A549 (cell line): ENCODE results near the gene TMEM59L. TPM values are rescaled to one million over a fixed set of nuclear protein-coding genes. Genes with fewer than 3 reads are reported as not detected.

Experiments
- ATAC-seq, 2 experiments: fragments of 200-7000 bp in 1 of 2; fragments of >200 bp in 1 of 2; cut with Nextera tagmentation in 1 of 2; cut with Tn5 transposase in 1 of 2; 3 replicates each; pipeline versions ENCODE4 v1.8.0 to v1.9.1; 2018 to 2020; ENCODE audit warnings: mild to moderate bottlenecking in 1 of 2, moderate library complexity in 1 of 2
- CTCF ChIA-PET: fragments of 300-600 bp; sonication (Branson Sonifier 250); formaldehyde crosslinking; extraction: SDS; loops from one replicate; lab custom pipeline; 2021; ENCODE audit warnings: antibody characterized with exemption, inconsistent platforms; lab: Yijun Ruan, JAX
- POLR2A ChIA-PET: fragments of 350-600 bp; formaldehyde crosslinking; extraction: SDS; loops from one replicate; lab custom pipeline; 2021; ENCODE audit warnings: antibody characterized with exemption, inconsistent platforms; lab: Yijun Ruan, JAX
- DNase-seq, 2 experiments: peaks; one replicate each; pipeline versions ENCODE4 v3.0.0 to v3.0.0-alpha.2; 2011 to 2016; ENCODE audit warnings: low read depth in 1 of 2, low spot score in 1 of 2
- FAIRE-seq: peaks from 2 replicates; lab custom pipeline; 2011; peaks lifted over from hg19 to GRCh38; lab: Jason Lieb, UNC
- H3K27ac ChIP-seq, 2 experiments: fragments of >200 bp; sonication (Bioruptor Twin); formaldehyde crosslinking; 3 replicates each; pipeline ENCODE4 v1.5.1; 2016 to 2017
- H3K4me1 ChIP-seq: fragments of >200 bp; sonication (Bioruptor Twin); formaldehyde crosslinking; 3 replicates; pipeline ENCODE4 v1.6.1; 2016
- H3K4me2 ChIP-seq: fragments of >200 bp; sonication (Bioruptor Twin); formaldehyde crosslinking; 3 replicates; pipeline ENCODE4 v1.6.1; 2016
- H3K4me3 ChIP-seq: fragments of >200 bp; sonication (Bioruptor Twin); formaldehyde crosslinking; 3 replicates; pipeline ENCODE4 v1.5.1; 2016
- H3K9me3 ChIP-seq: fragments of >200 bp; sonication (Bioruptor Twin); formaldehyde crosslinking; 3 replicates; pipeline ENCODE4 v1.6.1; 2016
- BCL3 ChIP-seq: fragments of >200 bp; sonication (Bioruptor Twin); formaldehyde crosslinking; IDR thresholded peaks from 3 replicates; pipeline ENCODE4 v1.6.1; 2016
- CBX2 ChIP-seq: fragments of 200-600 bp; sonication (generic); IDR thresholded peaks from 2 replicates; pipeline ENCODE4 v1.6.1; 2016; ENCODE audit warnings: low read depth, mild to moderate bottlenecking, borderline replicate concordance
- CEBPB ChIP-seq, 2 experiments: fragments of >200 bp in 1 of 2; sonication (Bioruptor Twin) in 1 of 2; formaldehyde crosslinking in 1 of 2; IDR thresholded peaks; 2 replicates each; pipeline ENCODE4 v1.6.1; 2012 to 2016
- CTCF ChIP-seq: fragments of >200 bp; sonication (Bioruptor Twin); formaldehyde crosslinking; IDR thresholded peaks from 3 replicates; pipeline ENCODE4 v1.5.1; 2016
- EHMT2 ChIP-seq: fragments of 200-600 bp; sonication (generic); IDR thresholded peaks from 2 replicates; pipeline ENCODE4 v1.6.1; 2016; ENCODE audit warnings: antibody characterized with exemption, low read depth, mild to moderate bottlenecking, moderate library complexity
- FOSB ChIP-seq: fragments of 250-450 bp; sonication (Bioruptor Pico); IDR thresholded peaks from 2 replicates; pipeline ENCODE4 v1.5.0; 2020; ENCODE audit warnings: mild to moderate bottlenecking, moderate library complexity
- FOSL2 ChIP-seq, 2 experiments: fragments of 450-650 bp in 1 of 2; fragments of >200 bp in 1 of 2; sonication (Bioruptor Twin) in 1 of 2; formaldehyde crosslinking; IDR thresholded peaks; 2 replicates each; pipeline versions ENCODE4 v1.5.0 to v1.6.1; 2016 to 2020; ENCODE audit warnings: mild to moderate bottlenecking in 1 of 2, moderate library complexity in 1 of 2
- HOXB5 ChIP-seq: fragments of 250-450 bp; sonication (Bioruptor Pico); IDR thresholded peaks from 2 replicates; pipeline ENCODE4 v1.5.0; 2020; ENCODE audit warnings: mild to moderate bottlenecking, moderate library complexity
- JUN ChIP-seq, 2 experiments: fragments of >200 bp; sonication (Bioruptor Twin); formaldehyde crosslinking; IDR thresholded peaks; 2 replicates in 1 of 2; 3 replicates in 1 of 2; pipeline ENCODE4 v1.6.1; 2016 to 2017
- KDM1A ChIP-seq: fragments of 200-600 bp; sonication (generic); IDR thresholded peaks from 2 replicates; pipeline ENCODE4 v1.6.1; 2016; ENCODE audit warnings: low read depth, mild to moderate bottlenecking
- KDM5A ChIP-seq: fragments of 200-600 bp; sonication (generic); IDR thresholded peaks from 2 replicates; pipeline ENCODE4 v1.6.1; 2016; ENCODE audit warnings: antibody characterized with exemption, mild to moderate bottlenecking
- MAZ ChIP-seq: fragments of 150-350 bp; IDR thresholded peaks from 2 replicates; pipeline ENCODE4 v1.6.1; 2014; ENCODE audit warnings: antibody characterized with exemption, low read depth, low read length, borderline replicate concordance
- MYC ChIP-seq: IDR thresholded peaks from 2 replicates; pipeline ENCODE4 v1.6.1; 2012; ENCODE audit warnings: mild to moderate bottlenecking, inconsistent platforms, low read length, improper control_type of control experiment, borderline replicate concordance
- NPAS2 ChIP-seq: fragments of 250-450 bp; sonication (Bioruptor Pico); IDR thresholded peaks from 2 replicates; pipeline ENCODE4 v1.8.0; 2022; ENCODE audit warnings: mild to moderate bottlenecking, moderate library complexity, borderline replicate concordance
- POLR2AphosphoS2 ChIP-seq: conservative IDR thresholded peaks from 2 replicates; pipeline ENCODE4 v1.6.1; 2012; ENCODE audit warnings: low read length, improper control_type of control experiment, inconsistent platforms
- RAD21 ChIP-seq, 2 experiments: fragments of >200 bp in 1 of 2; sonication (Bioruptor Twin) in 1 of 2; formaldehyde crosslinking in 1 of 2; IDR thresholded peaks in 1 of 2; conservative IDR thresholded peaks in 1 of 2; 2 replicates in 1 of 2; 3 replicates in 1 of 2; pipeline ENCODE4 v1.6.1; 2012 to 2018; ENCODE audit warnings: inconsistent platforms in 1 of 2
- RARB ChIP-seq: fragments of 250-450 bp; sonication (Bioruptor Pico); IDR thresholded peaks from 2 replicates; pipeline ENCODE4 v1.8.0; 2021; ENCODE audit warnings: mild to moderate bottlenecking, moderate library complexity
- RCOR1 ChIP-seq: fragments of 150-350 bp; IDR thresholded peaks from 2 replicates; pipeline ENCODE4 v1.6.1; 2014; ENCODE audit warnings: antibody characterized with exemption, low read length, low read depth
- SMC3 ChIP-seq: fragments of >200 bp; sonication (Bioruptor Twin); formaldehyde crosslinking; IDR thresholded peaks from 3 replicates; pipeline ENCODE4 v1.6.1; 2018; ENCODE audit warnings: inconsistent platforms
- ZC3H11A ChIP-seq: fragments of 450-650 bp; IDR thresholded peaks from 2 replicates; pipeline ENCODE4 v1.6.1; 2014; ENCODE audit warnings: antibody characterized with exemption, mild to moderate bottlenecking
- WGBS: methylation state at CpG from one replicate; pipeline ENCODE4 v1.1.6; 2017; ENCODE audit errors: missing lambda C conversion rate; 5-methylcytosine and 5-hydroxymethylcytosine counted together
- polyA plus RNA-seq, 4 experiments: library from polyadenylated mRNA; depleted of rRNA in 3 of 4; stranded (reverse); fragments of >200 nt; fragmentation: RNase III in 1 of 4; extraction: RNeasy Plus Mini Kit Qiagen cat#74134 plus additional on column Dnase treatment in 1 of 4; gene quantifications; 2 replicates in 3 of 4; 3 replicates in 1 of 4; pipeline ENCODE4 v1.2.3, GENCODE V29; 2011 to 2017

TMEM59L gene
- polyA plus RNA-seq, 2 of the 4 experiments (the other 2 are of a cell fraction) = 0.94 to 4.6 TPM

- no peak overlapping the region for H3K4me3 ChIP-seq
- ChIA-PET CTCF (no interaction called here), POLR2A (no interaction called here)
- no peak for DNase-seq
- no peak overlapping the region for H3K4me2 ChIP-seq
- no peak for FAIRE-seq
- no peak overlapping the region for H3K27ac ChIP-seq
- H3K9me3 ChIP-seq = no peaks in the 10 kb centered on the region
- 88% methylated on average over 8 of the region's 13 CpGs for WGBS
- H3K4me1 ChIP-seq = no peaks in the 10 kb centered on the region
- ATAC-seq = no peak
- TF ChIP-seq RCOR1 (no peak), FOSL2 (IDR thresholded peaks at IDR 0.05) (no peak), FOSL2 (CRISPR knock-in tag; IDR thresholded peaks at IDR 0.05) (no peak), KDM5A (no peak), FOSB (CRISPR knock-in tag) (no peak), HOXB5 (no peak), RAD21 (conservative IDR thresholded peaks at IDR 0.05 in 1 of 2, IDR thresholded peaks at IDR 0.05 in 1 of 2) (no peak), RARB (CRISPR knock-in tag) (no peak)
Observed at GRCh38 chr19:18648973-18649315, 36.3 kb downstream of the TMEM59L start.

GRCh38 chr19:18649371-18650020, 36.8 kb downstream of the TMEM59L start:
- 89% methylated on average over 24 of the region's 25 CpGs for WGBS
- ChIA-PET CTCF (interaction anchor here (0.6 kb wide), 1 partner anchor 23 kb away, joined by 3 read pairs; no protein-coding TSS in a partner anchor), POLR2A (no interaction called here)
- no peak overlapping the region for H3K4me2 ChIP-seq
- no peaks in the 10 kb centered on the region for H3K4me1 ChIP-seq
- no peak for ATAC-seq
- H3K4me3 ChIP-seq = no peak overlapping the region
- TF ChIP-seq CBX2 (no peak), ZC3H11A (no peak), CEBPB (IDR thresholded peaks at IDR 0.05) (no peak), EHMT2 (no peak), NPAS2 (CRISPR knock-in tag) (no peak)
- H3K27ac ChIP-seq = no peak overlapping the region
- H3K9me3 ChIP-seq = no peaks in the 10 kb centered on the region
- FAIRE-seq = no peak
- DNase-seq = no peak

GRCh38 chr19:18650021-18650390, 37.3 kb downstream of the TMEM59L start:
- ChIA-PET POLR2A (no interaction called here), CTCF (no interaction called here)
- TF ChIP-seq MAZ = no peak
- no peak for TF ChIP-seq SMC3
- no peak for TF ChIP-seq CTCF
- no peak for TF ChIP-seq RCOR1
- no peaks in the 10 kb centered on the region for H3K4me1 ChIP-seq
- H3K4me3 ChIP-seq = no peak overlapping the region
- H3K4me2 ChIP-seq = no peak overlapping the region
- 74% methylated on average over 15 of the region's 17 CpGs for WGBS
- no peak for ATAC-seq
- no peak overlapping the region for H3K27ac ChIP-seq
- no peak for FAIRE-seq
- no peak for DNase-seq
- H3K9me3 ChIP-seq = no peaks in the 10 kb centered on the region

DNA sequence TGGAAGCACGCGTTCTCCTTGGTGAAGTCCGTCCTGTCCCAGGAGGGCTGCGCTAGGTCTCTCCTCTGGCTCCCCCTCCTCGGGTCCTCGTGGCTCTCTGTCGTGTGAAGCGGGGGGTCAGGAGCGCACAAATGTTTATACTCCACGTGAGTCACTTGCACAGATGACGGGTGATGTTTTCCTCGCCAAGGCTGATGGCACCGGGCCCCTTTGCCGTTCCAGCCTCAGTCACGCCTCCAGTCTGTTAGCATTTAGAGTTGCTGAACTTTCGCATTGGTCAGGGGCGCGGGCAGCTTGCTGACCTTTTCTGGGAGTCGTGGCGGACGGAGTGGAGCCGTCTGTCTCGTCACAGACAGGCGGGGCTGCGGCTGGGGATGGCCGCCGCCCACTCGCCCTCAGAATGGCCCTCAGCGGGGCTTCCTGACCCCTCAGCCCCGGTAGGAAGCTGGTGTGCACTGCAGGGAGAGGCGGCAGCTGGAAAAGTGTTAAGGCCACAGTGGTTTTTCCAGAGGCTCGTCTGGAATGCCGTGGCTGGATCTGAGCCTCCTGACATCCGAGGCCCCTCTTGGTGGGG, 37.9 kb downstream of the TMEM59L start:
- Histone ChIP-seq H3K4me3 (no peak overlapping the region), H3K27ac (no peak overlapping the region), H3K4me1 (no peaks in the 10 kb centered on the region), H3K4me2 (no peak overlapping the region), H3K9me3 (no peaks in the 10 kb centered on the region)
- 77% methylated on average over 12 of the region's 34 CpGs for WGBS
- CTCF ChIA-PET = no interaction called here
- no peak for FAIRE-seq
- ATAC-seq = no peak
- POLR2A ChIA-PET = no interaction called here
- no peak for DNase-seq
- TF ChIP-seq MYC (no peak), RCOR1 (no peak), BCL3 (no peak), NPAS2 (CRISPR knock-in tag) (no peak), POLR2AphosphoS2 (no peak), JUN (IDR thresholded peaks at IDR 0.05) (no peak), KDM1A (no peak)
